Bone marrow (tissue), 2 donors: ENCODE measurements around the gene THSD7A.

Experiments
- DNase-seq, 2 donors: peaks; one replicate each; lab custom pipeline; 2025; lab: John Stamatoyannopoulos, UW

Gene THSD7A

GRCh38 chr7:11331128-11332102 is 500.6 kb downstream of the THSD7A start:
- DNase-seq = no peak

- DNase-seq = no peak
Observed at GRCh38 chr7:11330717-11331116, 501.3 kb downstream of the THSD7A start.

GRCh38 chr7:11330208-11330607 is 501.8 kb downstream of the THSD7A start:
- DNase-seq = no peak

- no peak for DNase-seq
Observed at GRCh38 chr7:11329626-11330025, 502.4 kb downstream of the THSD7A start.

- DNase-seq = no peak
Observed at GRCh38 chr7:11328309-11328708, 503.7 kb downstream of the THSD7A start.

GRCh38 chr7:11327633-11328032 is 504.4 kb downstream of the THSD7A start:
- no peak for DNase-seq
